ENCODE results near the gene NAALADL2. TPM values are rescaled to one million over a fixed set of nuclear protein-coding genes. Genes with fewer than 3 reads are reported as not detected.

NAALADL2 gene
- total RNA-seq, 5 donors from 2014 or later (not counting 1 experiment from before 2014, with no cell fraction given): 0.13 to 1.4 (median 0.36) TPM; not detected in 1

DNA sequence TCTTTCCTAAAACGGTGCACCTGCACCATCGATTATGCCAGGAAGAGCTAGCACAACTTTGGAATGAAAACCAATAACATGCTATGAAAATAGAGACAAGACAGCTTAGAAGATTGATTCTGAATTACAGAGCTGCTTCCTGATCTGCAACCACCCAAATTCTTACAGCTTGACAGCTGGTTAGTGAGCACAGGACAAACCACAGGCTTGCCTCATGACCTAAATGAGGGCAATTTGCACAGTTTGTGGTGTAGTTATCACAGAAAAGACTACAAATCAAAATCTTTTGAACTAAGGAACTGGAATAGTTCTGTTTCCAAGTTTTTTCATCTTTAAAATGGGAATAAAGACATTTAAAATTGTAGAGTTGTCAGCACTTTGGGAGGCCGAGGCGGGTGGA lies 533.5 kb downstream of the NAALADL2 start:
- Histone ChIP-seq H3K4me3 (ENCODE audit: control insufficient read depth in 1 of 2, extremely low read depth in 1 of 2, low read length in 1 of 2) (no peak overlapping the region), H3K4me1 (ENCODE audit: control insufficient read depth in 1 of 2, extremely low read depth in 1 of 2, insufficient read depth in 2 of 2, low read length in 2 of 2) (peaks cover 0 to 3% of the 10 kb centered on the region in 2 experiments), H3K36me3 (ENCODE audit: control insufficient read depth in 2 of 2, extremely low read depth in 1 of 2, insufficient read depth in 1 of 2, low read length in 1 of 2) (no peaks in the 10 kb centered on the region), H3K27ac (ENCODE audit: low read length) (no peak overlapping the region), H3K9me3 (no peaks in the 10 kb centered on the region), H3K27me3 (replicated peaks in 1 of 2; ENCODE audit: control insufficient read depth in 2 of 2, extremely low read depth in 1 of 2, insufficient read depth in 2 of 2, low read length in 1 of 2) (no peaks in the 10 kb centered on the region)
- H3K27ac Mint-ChIP-seq: no peak overlapping the region
- no peaks in the 10 kb centered on the region for H3K36me3 Mint-ChIP-seq
- DNase-seq (no peak), ATAC-seq (replicated peaks in 1 of 4) (no peak)
- H3K9me3 Mint-ChIP-seq: peaks cover 0 to 9% (median 7%) of the 10 kb centered on the region in 3 donors
- no peaks in the 10 kb centered on the region for H3K4me1 Mint-ChIP-seq
- CTCF ChIA-PET: no interaction called here
- H3K4me3 Mint-ChIP-seq: no peak overlapping the region
- H3K27me3 Mint-ChIP-seq: no peaks in the 10 kb centered on the region
- WGBS (ENCODE audit: insufficient coverage): 71% methylated on average over 1 of the region's 4 CpGs
- POLR2A ChIA-PET: interaction anchor here in 1 of 2 donors (0.6 kb wide), 1 partner anchor 12 kb away, joined by 3 read pairs; no protein-coding TSS in a partner anchor

DNA sequence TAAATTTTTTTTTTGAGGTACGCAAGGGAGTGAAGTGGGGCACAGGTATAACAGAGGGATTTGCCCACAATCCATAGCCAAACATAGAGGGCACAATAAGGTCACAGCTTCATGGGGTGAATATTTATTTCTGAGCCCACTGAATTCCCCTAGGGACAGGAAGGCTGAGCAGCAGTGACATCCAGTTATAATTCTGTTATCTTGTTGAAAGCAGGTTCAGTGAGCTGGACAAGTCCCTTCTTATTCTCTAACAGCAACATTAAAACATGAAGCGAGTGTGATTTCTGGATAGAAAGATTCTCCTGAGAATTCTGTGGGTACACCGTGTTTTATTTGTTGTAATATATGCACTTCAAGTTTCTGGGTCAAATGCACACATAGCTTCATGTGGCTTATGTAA lies 538.2 kb downstream of the NAALADL2 start:
- Mint-ChIP-seq H3K27me3 (no peaks in the 10 kb centered on the region), H3K27ac (no peak overlapping the region), H3K4me3 (no peak overlapping the region), H3K4me1 (no peaks in the 10 kb centered on the region), H3K9me3 (peaks cover 0 to 8% (median 6%) of the 10 kb centered on the region in 3 donors), H3K36me3 (no peaks in the 10 kb centered on the region)
- ATAC-seq (replicated peaks in 1 of 4): no peak
- Histone ChIP-seq H3K36me3 (ENCODE audit: control insufficient read depth in 2 of 2, extremely low read depth in 1 of 2, insufficient read depth in 1 of 2, low read length in 1 of 2) (no peaks in the 10 kb centered on the region), H3K27ac (ENCODE audit: low read length) (no peak overlapping the region), H3K9me3 (no peaks in the 10 kb centered on the region), H3K4me3 (ENCODE audit: control insufficient read depth in 1 of 2, extremely low read depth in 1 of 2, low read length in 1 of 2) (no peak overlapping the region), H3K27me3 (replicated peaks in 1 of 2; ENCODE audit: control insufficient read depth in 2 of 2, extremely low read depth in 1 of 2, insufficient read depth in 2 of 2, low read length in 1 of 2) (no peaks in the 10 kb centered on the region), H3K4me1 (ENCODE audit: control insufficient read depth in 1 of 2, extremely low read depth in 1 of 2, insufficient read depth in 2 of 2, low read length in 2 of 2) (no peaks in the 10 kb centered on the region)
- no peak for DNase-seq
- ChIA-PET POLR2A (no interaction called here), CTCF (no interaction called here)
- WGBS (ENCODE audit: insufficient coverage): no CpG with 5 or more reads among the region's 3 CpGs

DNA sequence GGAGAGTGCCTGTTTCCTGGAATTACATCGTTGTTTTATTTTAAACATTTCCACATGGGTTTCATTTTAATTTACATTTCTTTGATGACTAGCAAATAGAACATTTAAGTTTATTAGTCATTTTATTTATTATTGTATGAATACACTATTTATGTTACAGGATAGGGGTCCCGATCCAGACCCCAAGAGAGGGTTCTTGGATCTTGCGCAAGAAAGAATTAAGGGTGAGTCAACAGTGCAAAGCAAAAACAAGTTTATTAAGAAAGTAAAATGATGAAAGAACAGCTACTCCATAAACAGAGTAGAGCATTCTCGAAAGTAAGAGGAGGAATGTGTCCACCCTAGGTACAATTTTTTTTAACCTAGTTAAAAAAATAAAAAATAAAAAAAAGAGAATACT lies 539.5 kb downstream of the NAALADL2 start:
- H3K4me1 ChIP-seq (ENCODE audit: control insufficient read depth in 1 of 2, extremely low read depth in 1 of 2, insufficient read depth in 2 of 2, low read length in 2 of 2): no peaks in the 10 kb centered on the region
- no peaks in the 10 kb centered on the region for H3K36me3 ChIP-seq (ENCODE audit: control insufficient read depth in 2 of 2, extremely low read depth in 1 of 2, insufficient read depth in 1 of 2, low read length in 1 of 2)
- Mint-ChIP-seq H3K9me3 (peaks cover 3 to 4% (median 4%) of the 10 kb centered on the region in 3 donors), H3K27me3 (no peaks in the 10 kb centered on the region), H3K36me3 (no peaks in the 10 kb centered on the region), H3K27ac (no peak overlapping the region), H3K4me1 (no peaks in the 10 kb centered on the region), H3K4me3 (no peak overlapping the region)
- ATAC-seq (replicated peaks in 1 of 4) (no peak), DNase-seq (no peak)
- POLR2A ChIA-PET: no interaction called here
- H3K4me3 ChIP-seq (ENCODE audit: control insufficient read depth in 1 of 2, extremely low read depth in 1 of 2, low read length in 1 of 2): no peak overlapping the region
- H3K27ac ChIP-seq (ENCODE audit: low read length): no peak overlapping the region
- CTCF ChIA-PET: no interaction called here
- no peaks in the 10 kb centered on the region for H3K9me3 ChIP-seq
- no peaks in the 10 kb centered on the region for H3K27me3 ChIP-seq (replicated peaks in 1 of 2; ENCODE audit: control insufficient read depth in 2 of 2, extremely low read depth in 1 of 2, insufficient read depth in 2 of 2, low read length in 1 of 2)
- no CpG with 5 or more reads among the region's 4 CpGs for WGBS (ENCODE audit: insufficient coverage)

DNA sequence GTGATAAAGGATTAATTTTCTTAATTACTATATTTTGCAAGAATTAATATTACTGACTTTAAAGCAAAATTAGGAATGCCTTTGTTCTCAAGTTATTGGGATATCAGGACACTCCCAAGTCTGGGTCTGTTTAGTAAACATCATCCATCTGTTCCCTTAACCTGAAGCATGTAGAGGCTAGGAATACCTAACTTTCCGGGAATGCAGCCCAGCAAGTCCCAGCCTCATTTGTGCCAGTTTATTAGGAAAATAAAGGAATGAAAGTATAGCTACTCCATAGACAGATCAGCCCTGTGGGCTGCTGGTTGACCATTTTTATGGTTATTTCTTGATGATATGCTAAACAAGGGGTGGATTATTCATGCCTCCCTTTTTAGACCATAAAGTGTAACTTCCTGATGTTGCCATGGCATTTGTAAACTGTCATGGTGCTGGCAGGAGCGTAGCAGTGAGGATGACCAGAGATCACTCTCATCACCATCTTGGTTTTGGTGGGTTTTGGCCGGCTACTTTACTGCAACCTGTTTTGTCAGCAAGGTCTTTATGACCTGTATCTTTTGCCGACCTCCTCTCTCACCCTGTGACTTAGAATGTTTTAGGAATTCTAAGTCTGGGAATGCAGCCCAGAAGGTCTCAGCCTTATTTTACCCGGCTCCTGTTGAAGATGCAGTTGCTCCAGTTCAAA lies 540.2 kb downstream of the NAALADL2 start:
- Histone ChIP-seq H3K9me3 (no peaks in the 10 kb centered on the region), H3K4me3 (ENCODE audit: control insufficient read depth in 1 of 2, extremely low read depth in 1 of 2, low read length in 1 of 2) (no peak overlapping the region), H3K36me3 (ENCODE audit: control insufficient read depth in 2 of 2, extremely low read depth in 1 of 2, insufficient read depth in 1 of 2, low read length in 1 of 2) (no peaks in the 10 kb centered on the region), H3K27ac (ENCODE audit: low read length) (no peak overlapping the region), H3K4me1 (ENCODE audit: control insufficient read depth in 1 of 2, extremely low read depth in 1 of 2, insufficient read depth in 2 of 2, low read length in 2 of 2) (no peaks in the 10 kb centered on the region), H3K27me3 (replicated peaks in 1 of 2; ENCODE audit: control insufficient read depth in 2 of 2, extremely low read depth in 1 of 2, insufficient read depth in 2 of 2, low read length in 1 of 2) (no peaks in the 10 kb centered on the region)
- Mint-ChIP-seq H3K4me3 (no peak overlapping the region), H3K27ac (no peak overlapping the region), H3K27me3 (no peaks in the 10 kb centered on the region), H3K9me3 (peaks cover 3 to 4% (median 4%) of the 10 kb centered on the region in 3 donors), H3K4me1 (no peaks in the 10 kb centered on the region), H3K36me3 (no peaks in the 10 kb centered on the region)
- ATAC-seq (replicated peaks in 1 of 4): no peak
- no peak for DNase-seq
- 71% methylated on average over 2 of the region's 5 CpGs for WGBS (ENCODE audit: insufficient coverage)
- CTCF ChIA-PET: no interaction called here
- POLR2A ChIA-PET: no interaction called here

DNA sequence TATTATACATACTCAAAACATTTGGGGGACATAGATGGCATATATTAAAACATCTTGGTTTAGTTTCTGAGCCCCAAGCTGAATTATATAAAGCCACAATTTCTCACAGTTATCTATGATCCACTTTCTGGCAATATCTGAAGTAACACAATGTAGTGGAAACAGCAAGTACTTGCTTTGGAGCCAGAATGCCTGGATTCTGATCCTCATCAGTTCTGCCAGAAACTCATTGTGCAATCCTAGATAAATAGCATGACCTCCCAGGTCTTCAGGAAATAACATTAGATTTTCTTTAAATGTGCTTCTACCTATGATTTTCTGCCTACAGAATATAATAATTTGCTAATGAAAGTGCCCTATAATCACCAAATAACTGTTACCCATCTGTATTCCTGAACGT lies 544.9 kb downstream of the NAALADL2 start:
- DNase-seq (no peak), ATAC-seq (replicated peaks in 1 of 4) (no peak)
- CTCF ChIA-PET: no interaction called here
- WGBS (ENCODE audit: insufficient coverage): no CpG with 5 or more reads among the region's 1 CpG
- Histone ChIP-seq H3K4me3 (ENCODE audit: control insufficient read depth in 1 of 2, extremely low read depth in 1 of 2, low read length in 1 of 2) (no peak overlapping the region), H3K36me3 (ENCODE audit: control insufficient read depth in 2 of 2, extremely low read depth in 1 of 2, insufficient read depth in 1 of 2, low read length in 1 of 2) (no peaks in the 10 kb centered on the region), H3K4me1 (ENCODE audit: control insufficient read depth in 1 of 2, extremely low read depth in 1 of 2, insufficient read depth in 2 of 2, low read length in 2 of 2) (no peaks in the 10 kb centered on the region), H3K9me3 (no peaks in the 10 kb centered on the region), H3K27me3 (replicated peaks in 1 of 2; ENCODE audit: control insufficient read depth in 2 of 2, extremely low read depth in 1 of 2, insufficient read depth in 2 of 2, low read length in 1 of 2) (no peaks in the 10 kb centered on the region), H3K27ac (ENCODE audit: low read length) (no peak overlapping the region)
- no peaks in the 10 kb centered on the region for H3K36me3 Mint-ChIP-seq
- no peaks in the 10 kb centered on the region for H3K27me3 Mint-ChIP-seq
- H3K27ac Mint-ChIP-seq: no peak overlapping the region
- no peak overlapping the region for H3K4me3 Mint-ChIP-seq
- H3K4me1 Mint-ChIP-seq: no peaks in the 10 kb centered on the region
- POLR2A ChIA-PET: no interaction called here
- H3K9me3 Mint-ChIP-seq: peaks cover 0 to 3% (median 2%) of the 10 kb centered on the region in 3 donors

DNA sequence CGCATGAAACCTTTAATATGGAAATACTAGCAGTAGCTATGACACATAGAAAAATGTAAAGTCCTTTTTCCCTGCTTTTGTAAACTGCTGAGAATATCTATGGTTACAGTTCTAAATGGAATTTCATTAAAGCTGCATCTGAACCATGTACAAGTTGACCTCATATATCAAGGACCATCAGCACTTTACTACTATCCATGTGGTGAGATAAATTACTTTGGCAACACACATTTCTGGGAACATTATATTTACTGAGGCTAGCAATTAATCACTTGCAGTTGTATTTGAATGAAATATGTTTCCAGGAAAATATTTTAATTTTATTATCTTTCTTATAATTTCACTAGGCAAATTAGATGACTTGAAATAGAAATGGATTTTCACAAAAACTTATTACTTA lies 545.5 kb downstream of the NAALADL2 start:
- no peak for ATAC-seq (replicated peaks in 1 of 4)

More for the DNA sequence above, 545.5 kb downstream of the NAALADL2 start:
- no peaks in the 10 kb centered on the region for H3K27me3 Mint-ChIP-seq
- H3K9me3 ChIP-seq: no peaks in the 10 kb centered on the region
- CTCF ChIA-PET: no interaction called here
- no peak overlapping the region for H3K27ac Mint-ChIP-seq
- no peak overlapping the region for H3K4me3 Mint-ChIP-seq
- no peaks in the 10 kb centered on the region for H3K36me3 Mint-ChIP-seq
- no peaks in the 10 kb centered on the region for H3K4me1 Mint-ChIP-seq
- no CpG with 5 or more reads among the region's 1 CpG for WGBS (ENCODE audit: insufficient coverage)
- no peaks in the 10 kb centered on the region for H3K27me3 ChIP-seq (replicated peaks in 1 of 2; ENCODE audit: control insufficient read depth in 2 of 2, extremely low read depth in 1 of 2, insufficient read depth in 2 of 2, low read length in 1 of 2)
- no peak overlapping the region for H3K27ac ChIP-seq (ENCODE audit: low read length)
- no peaks in the 10 kb centered on the region for H3K4me1 ChIP-seq (ENCODE audit: control insufficient read depth in 1 of 2, extremely low read depth in 1 of 2, insufficient read depth in 2 of 2, low read length in 2 of 2)
- H3K4me3 ChIP-seq (ENCODE audit: control insufficient read depth in 1 of 2, extremely low read depth in 1 of 2, low read length in 1 of 2): no peak overlapping the region
- POLR2A ChIA-PET: interaction anchor here in 1 of 2 donors (0.6 kb wide), 1 partner anchor 12 kb away, joined by 3 read pairs; no protein-coding TSS in a partner anchor
- DNase-seq: no peak
- H3K36me3 ChIP-seq (ENCODE audit: control insufficient read depth in 2 of 2, extremely low read depth in 1 of 2, insufficient read depth in 1 of 2, low read length in 1 of 2): no peaks in the 10 kb centered on the region
- peaks cover 0 to 3% (median 2%) of the 10 kb centered on the region in 3 donors for H3K9me3 Mint-ChIP-seq
